ENCODE measurements around the gene CKB.

GRCh38 chr14:103517174-103517566, 5.5 kb downstream of the CKB start:
- TF ChIP-seq CTCF (IDR thresholded peaks at IDR 0.05) (no peak), POLR2A (IDR thresholded peaks at IDR 0.05) (no peak), POLR2AphosphoS5 (IDR thresholded peaks at IDR 0.05) (no peak)
